Measurements from ENCODE around the gene HSPA1A. TPM values are rescaled to one million over a fixed set of nuclear protein-coding genes. Genes with fewer than 3 reads are reported as not detected.

Gene HSPA1A
- total and polyA plus RNA-seq, 9 of the 15 experiments (the other 6 are each of a cell fraction or from before 2014, with no cell fraction given): 2.2 to 273 (median 107) TPM

DNA sequence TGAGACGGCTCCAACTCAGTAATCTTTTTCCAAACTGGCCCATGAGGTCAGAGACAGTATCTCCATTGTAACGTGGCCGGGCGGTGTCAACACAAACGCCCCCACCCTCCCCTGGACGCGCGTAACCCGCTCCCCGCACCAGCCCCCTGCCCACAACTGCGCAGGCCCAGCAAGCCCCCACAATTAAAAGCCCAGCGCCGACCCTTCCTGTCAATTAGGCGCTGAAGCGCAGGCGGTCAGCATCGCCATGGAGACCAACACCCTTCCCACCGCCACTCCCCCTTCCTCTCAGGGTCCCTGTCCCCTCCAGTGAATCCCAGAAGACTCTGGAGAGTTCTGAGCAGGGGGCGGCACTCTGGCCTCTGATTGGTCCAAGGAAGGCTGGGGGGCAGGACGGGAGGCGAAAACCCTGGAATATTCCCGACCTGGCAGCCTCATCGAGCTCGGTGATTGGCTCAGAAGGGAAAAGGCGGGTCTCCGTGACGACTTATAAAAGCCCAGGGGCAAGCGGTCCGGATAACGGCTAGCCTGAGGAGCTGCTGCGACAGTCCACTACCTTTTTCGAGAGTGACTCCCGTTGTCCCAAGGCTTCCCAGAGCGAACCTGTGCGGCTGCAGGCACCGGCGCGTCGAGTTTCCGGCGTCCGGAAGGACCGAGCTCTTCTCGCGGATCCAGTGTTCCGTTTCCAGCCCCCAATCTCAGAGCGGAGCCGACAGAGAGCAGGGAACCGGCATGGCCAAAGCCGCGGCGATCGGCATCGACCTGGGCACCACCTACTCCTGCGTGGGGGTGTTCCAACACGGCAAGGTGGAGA, at the start of gene HSPA1A, which contains the start of gene HSPA1L (continued):
- TF ChIP-seq, protein P1, sequence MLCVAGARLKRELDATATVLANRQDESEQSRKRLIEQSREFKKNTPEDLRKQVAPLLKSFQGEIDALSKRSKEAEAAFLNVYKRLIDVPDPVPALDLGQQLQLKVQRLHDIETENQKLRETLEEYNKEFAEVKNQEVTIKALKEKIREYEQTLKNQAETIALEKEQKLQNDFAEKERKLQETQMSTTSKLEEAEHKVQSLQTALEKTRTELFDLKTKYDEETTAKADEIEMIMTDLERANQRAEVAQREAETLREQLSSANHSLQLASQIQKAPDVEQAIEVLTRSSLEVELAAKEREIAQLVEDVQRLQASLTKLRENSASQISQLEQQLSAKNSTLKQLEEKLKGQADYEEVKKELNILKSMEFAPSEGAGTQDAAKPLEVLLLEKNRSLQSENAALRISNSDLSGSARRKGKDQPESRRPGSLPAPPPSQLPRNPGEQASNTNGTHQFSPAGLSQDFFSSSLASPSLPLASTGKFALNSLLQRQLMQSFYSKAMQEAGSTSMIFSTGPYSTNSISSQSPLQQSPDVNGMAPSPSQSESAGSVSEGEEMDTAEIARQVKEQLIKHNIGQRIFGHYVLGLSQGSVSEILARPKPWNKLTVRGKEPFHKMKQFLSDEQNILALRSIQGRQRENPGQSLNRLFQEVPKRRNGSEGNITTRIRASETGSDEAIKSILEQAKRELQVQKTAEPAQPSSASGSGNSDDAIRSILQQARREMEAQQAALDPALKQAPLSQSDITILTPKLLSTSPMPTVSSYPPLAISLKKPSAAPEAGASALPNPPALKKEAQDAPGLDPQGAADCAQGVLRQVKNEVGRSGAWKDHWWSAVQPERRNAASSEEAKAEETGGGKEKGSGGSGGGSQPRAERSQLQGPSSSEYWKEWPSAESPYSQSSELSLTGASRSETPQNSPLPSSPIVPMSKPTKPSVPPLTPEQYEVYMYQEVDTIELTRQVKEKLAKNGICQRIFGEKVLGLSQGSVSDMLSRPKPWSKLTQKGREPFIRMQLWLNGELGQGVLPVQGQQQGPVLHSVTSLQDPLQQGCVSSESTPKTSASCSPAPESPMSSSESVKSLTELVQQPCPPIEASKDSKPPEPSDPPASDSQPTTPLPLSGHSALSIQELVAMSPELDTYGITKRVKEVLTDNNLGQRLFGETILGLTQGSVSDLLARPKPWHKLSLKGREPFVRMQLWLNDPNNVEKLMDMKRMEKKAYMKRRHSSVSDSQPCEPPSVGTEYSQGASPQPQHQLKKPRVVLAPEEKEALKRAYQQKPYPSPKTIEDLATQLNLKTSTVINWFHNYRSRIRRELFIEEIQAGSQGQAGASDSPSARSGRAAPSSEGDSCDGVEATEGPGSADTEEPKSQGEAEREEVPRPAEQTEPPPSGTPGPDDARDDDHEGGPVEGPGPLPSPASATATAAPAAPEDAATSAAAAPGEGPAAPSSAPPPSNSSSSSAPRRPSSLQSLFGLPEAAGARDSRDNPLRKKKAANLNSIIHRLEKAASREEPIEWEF (CRISPR knock-in tag; IDR thresholded peaks at IDR 0.05): no peak
- TF ChIP-seq, protein P2, sequence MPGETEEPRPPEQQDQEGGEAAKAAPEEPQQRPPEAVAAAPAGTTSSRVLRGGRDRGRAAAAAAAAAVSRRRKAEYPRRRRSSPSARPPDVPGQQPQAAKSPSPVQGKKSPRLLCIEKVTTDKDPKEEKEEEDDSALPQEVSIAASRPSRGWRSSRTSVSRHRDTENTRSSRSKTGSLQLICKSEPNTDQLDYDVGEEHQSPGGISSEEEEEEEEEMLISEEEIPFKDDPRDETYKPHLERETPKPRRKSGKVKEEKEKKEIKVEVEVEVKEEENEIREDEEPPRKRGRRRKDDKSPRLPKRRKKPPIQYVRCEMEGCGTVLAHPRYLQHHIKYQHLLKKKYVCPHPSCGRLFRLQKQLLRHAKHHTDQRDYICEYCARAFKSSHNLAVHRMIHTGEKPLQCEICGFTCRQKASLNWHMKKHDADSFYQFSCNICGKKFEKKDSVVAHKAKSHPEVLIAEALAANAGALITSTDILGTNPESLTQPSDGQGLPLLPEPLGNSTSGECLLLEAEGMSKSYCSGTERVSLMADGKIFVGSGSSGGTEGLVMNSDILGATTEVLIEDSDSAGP (CRISPR knock-in tag; IDR thresholded peaks at IDR 0.05): 0 out of 2 replicates have a peak, but pooled peaks have one; percentile 32
- no peak for TF ChIP-seq ZNF121 (CRISPR knock-in tag; conservative IDR thresholded peaks at IDR 0.05)
- no peak for TF ChIP-seq JUN (IDR thresholded peaks at IDR 0.05; ENCODE audit: borderline replicate concordance, low read depth, low read length)
- 0 out of 2 replicates have a peak, but pooled peaks have one; percentile 82 for TF ChIP-seq JUN (CRISPR knock-in tag; IDR thresholded peaks at IDR 0.05; ENCODE audit: borderline replicate concordance)
- peak in 1 of 2 experiments; percentile 79; a peak in 1 of 4 replicates for TF ChIP-seq FOXA3 (CRISPR knock-in tag; conservative IDR thresholded peaks at IDR 0.05 in 1 of 2, IDR thresholded peaks at IDR 0.05 in 1 of 2)
- peak; percentile 58 for TF ChIP-seq JUND (IDR thresholded peaks at IDR 0.05; ENCODE audit: borderline replicate concordance, low read depth, low read length)
- TF ChIP-seq JUND (tag; IDR thresholded peaks at IDR 0.05; ENCODE audit: borderline replicate concordance, low read depth, low read length): no peak
- TF ChIP-seq ZNF134 (CRISPR knock-in tag; conservative IDR thresholded peaks at IDR 0.05): no peak; the same call in 1 of the 2 replicates
- TF ChIP-seq TSHZ1 (CRISPR knock-in tag; IDR thresholded peaks at IDR 0.05): peak; percentile 33; the same call in 1 of the 2 replicates
- no peak for TF ChIP-seq ZNF589 (CRISPR knock-in tag; IDR thresholded peaks at IDR 0.05; ENCODE audit: low read depth)
- 0 out of 2 replicates have a peak, but pooled peaks have one; percentile 12 for TF ChIP-seq SPI1 (IDR thresholded peaks at IDR 0.05; ENCODE audit: borderline replicate concordance, low read depth, low read length)
- TF ChIP-seq ZNF830 (CRISPR knock-in tag; IDR thresholded peaks at IDR 0.05): peak; percentile 86; the same call in 1 of the 2 replicates
- no peak for TF ChIP-seq ARNT (IDR thresholded peaks at IDR 0.05)
- TF ChIP-seq RBM39 (optimal IDR thresholded peaks at IDR 0.05; ENCODE audit: low read depth, low read length): peak; percentile 94
- TF ChIP-seq FOXJ2 (tag; IDR thresholded peaks at IDR 0.05): peak; percentile 43; the same call in 1 of the 2 replicates
